Measurements from ENCODE around the gene RNASE13. TPM values are rescaled to one million over a fixed set of nuclear protein-coding genes. Genes with fewer than 3 reads are reported as not detected.
"Not testable (repeated sequence)": the region's sequence is repeated elsewhere in the genome, so short reads cannot be mapped to it uniquely, and the experiment has no call there.

Gene RNASE13
- total RNA-seq, 1 donor: not detected

GRCh38 chr14:21055432-21056117, 21.0 kb upstream of the RNASE13 start:
- no peaks in the 10 kb centered on the region for H3K27me3 ChIP-seq (ENCODE audit: insufficient read depth, low read length)

GRCh38 chr14:21054768-21055145, 20.1 kb upstream of the RNASE13 start:
- H3K4me1 ChIP-seq (ENCODE audit: insufficient read depth, low read length): no peaks in the 10 kb centered on the region
- no peaks in the 10 kb centered on the region for H3K9me3 ChIP-seq (ENCODE audit: low read depth, low read length)
- no peaks in the 10 kb centered on the region for H3K27me3 ChIP-seq (ENCODE audit: insufficient read depth, low read length)
- H3K4me3 ChIP-seq (ENCODE audit: low read length): no peak overlapping the region

More at GRCh38 chr14:21055432-21056117, 21.0 kb upstream of the RNASE13 start:
- H3K4me1 ChIP-seq (ENCODE audit: insufficient read depth, low read length): no peaks in the 10 kb centered on the region
- H3K4me3 ChIP-seq (ENCODE audit: low read length): no peak overlapping the region
- H3K9me3 ChIP-seq (ENCODE audit: low read depth, low read length): no peaks in the 10 kb centered on the region

GRCh38 chr14:21054123-21054767, 19.6 kb upstream of the RNASE13 start:
- no peaks in the 10 kb centered on the region for H3K9me3 ChIP-seq (ENCODE audit: low read depth, low read length)

DNA sequence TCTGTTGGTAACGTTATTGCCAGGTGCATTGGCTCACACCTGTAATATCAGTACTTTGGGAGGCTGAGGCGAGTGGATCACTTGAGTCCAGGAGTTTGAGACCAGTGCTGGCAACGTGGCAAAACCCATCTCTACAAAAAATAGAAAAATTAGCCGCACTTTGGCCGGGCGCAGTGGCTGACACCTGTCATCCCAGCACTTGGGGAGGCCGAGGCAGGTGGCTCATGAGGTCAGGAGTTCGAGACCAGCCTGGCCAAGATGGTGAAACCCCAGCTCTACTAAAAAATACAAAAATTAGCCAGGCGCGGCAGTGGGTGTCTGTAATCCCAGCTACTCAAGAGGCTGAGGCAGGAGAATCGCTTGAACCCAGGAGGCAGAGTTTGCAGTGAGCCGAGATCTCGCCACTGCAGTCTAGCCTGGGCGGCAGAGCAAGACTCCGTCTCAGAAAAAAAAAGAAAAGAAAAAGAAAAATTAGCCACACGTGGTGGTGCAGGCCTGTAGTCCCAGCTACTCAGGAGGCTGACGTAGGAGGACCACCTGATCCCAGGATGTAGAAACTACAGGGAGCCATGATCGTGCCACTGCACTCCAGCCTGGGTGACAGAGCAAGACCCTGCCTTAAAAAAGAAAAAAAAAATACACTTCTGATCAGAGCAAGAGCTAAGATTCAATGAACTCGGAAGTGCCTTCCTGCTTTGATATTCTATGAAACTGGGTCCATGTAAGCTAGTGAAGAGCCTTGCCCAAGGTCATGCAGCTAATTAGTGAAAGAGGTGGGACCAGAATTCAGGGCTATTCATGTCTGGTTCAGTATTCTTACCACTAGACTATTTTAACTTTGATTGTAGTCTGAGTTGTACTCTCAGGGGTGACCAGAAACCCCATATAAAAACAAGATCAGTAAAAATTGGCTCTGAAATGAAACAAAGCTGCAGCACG, 18.8 kb upstream of the RNASE13 start:
- Histone ChIP-seq H3K27me3 (ENCODE audit: insufficient read depth, low read length) (no peaks in the 10 kb centered on the region), H3K9me3 (ENCODE audit: low read depth, low read length) (no peaks in the 10 kb centered on the region), H3K4me1 (ENCODE audit: insufficient read depth, low read length) (no peaks in the 10 kb centered on the region), H3K4me3 (ENCODE audit: low read length) (no peak overlapping the region)

More at GRCh38 chr14:21054123-21054767, 19.6 kb upstream of the RNASE13 start:
- Histone ChIP-seq H3K27me3 (ENCODE audit: insufficient read depth, low read length) (no peaks in the 10 kb centered on the region), H3K4me1 (ENCODE audit: insufficient read depth, low read length) (no peaks in the 10 kb centered on the region), H3K4me3 (ENCODE audit: low read length) (no peak overlapping the region)

DNA sequence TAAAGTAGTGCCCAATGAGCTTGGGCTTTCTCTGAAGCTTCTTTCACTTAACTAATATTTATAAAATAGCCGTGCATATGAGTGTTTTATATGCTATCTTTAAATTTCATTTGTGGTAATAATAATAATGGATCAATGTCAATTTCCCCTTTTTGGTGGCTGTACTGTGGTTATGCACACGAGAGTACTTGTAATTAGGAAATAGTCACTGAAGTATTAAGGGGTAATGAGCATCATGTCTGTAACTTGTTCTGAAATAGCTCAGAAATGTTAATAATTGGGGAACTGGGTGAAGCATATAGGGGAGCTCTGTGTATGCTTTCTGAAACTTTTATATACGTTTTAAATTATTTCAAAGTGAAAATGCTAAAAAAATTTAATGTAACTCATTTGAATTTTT, 16.0 kb upstream of the RNASE13 start:
- no peaks in the 10 kb centered on the region for H3K27me3 ChIP-seq (ENCODE audit: insufficient read depth, low read length)
- no peak overlapping the region for H3K4me3 ChIP-seq (ENCODE audit: low read length)
- H3K9me3 ChIP-seq (ENCODE audit: low read depth, low read length): no peaks in the 10 kb centered on the region
- H3K4me1 ChIP-seq (ENCODE audit: insufficient read depth, low read length): no peaks in the 10 kb centered on the region

DNA sequence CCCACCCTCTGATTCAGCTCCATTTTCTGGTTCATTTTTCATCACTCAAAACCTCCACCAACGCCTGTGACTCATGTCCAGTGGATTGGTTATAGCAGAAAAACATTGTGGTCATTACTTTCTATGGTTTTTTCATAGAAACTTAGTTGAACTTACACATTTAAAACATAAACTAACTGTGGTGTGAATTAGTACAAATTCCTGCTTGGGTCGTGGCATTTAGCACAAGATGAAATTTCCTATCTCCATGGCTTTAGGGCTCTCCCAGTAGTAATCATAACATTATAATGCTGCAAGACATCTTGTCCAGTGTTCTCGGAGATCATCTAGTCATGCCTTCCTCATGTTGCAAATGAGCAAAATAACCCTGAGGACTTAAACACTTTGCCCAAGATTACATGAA, 14.7 kb upstream of the RNASE13 start:
- H3K9me3 ChIP-seq (ENCODE audit: low read depth, low read length): no peaks in the 10 kb centered on the region
- H3K27me3 ChIP-seq (ENCODE audit: insufficient read depth, low read length): no peaks in the 10 kb centered on the region
- H3K4me1 ChIP-seq (ENCODE audit: insufficient read depth, low read length): no peaks in the 10 kb centered on the region
- no peak overlapping the region for H3K4me3 ChIP-seq (ENCODE audit: low read length)

- Histone ChIP-seq H3K9me3 (ENCODE audit: low read depth, low read length) (no peaks in the 10 kb centered on the region), H3K4me3 (ENCODE audit: low read length) (no peak overlapping the region), H3K27me3 (ENCODE audit: insufficient read depth, low read length) (no peaks in the 10 kb centered on the region), H3K4me1 (ENCODE audit: insufficient read depth, low read length) (no peaks in the 10 kb centered on the region)
Observed at GRCh38 chr14:21048638-21049037, 14.0 kb upstream of the RNASE13 start.

DNA sequence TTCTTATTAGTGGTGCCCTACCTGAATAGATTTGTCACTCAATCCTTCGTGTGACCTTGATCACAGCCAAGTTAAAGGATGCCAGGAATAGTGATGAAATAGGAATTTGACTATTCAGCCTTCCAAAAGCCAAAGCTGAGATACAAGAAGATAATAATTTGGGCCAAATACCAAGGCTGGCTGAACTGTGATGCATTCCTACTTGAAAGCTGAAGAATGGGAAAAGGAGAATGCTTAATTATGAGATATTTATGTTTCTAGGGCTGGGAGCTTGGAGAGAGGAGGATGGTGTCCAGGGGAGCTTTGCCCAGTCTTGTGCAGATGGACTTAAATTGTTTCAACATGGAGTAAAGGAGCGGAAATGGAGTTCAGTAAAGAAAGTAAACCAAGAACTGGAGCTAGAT, 12.8 kb upstream of the RNASE13 start:
- no peaks in the 10 kb centered on the region for H3K27me3 ChIP-seq (ENCODE audit: insufficient read depth, low read length)
- H3K4me3 ChIP-seq (ENCODE audit: low read length): no peak overlapping the region
- no peaks in the 10 kb centered on the region for H3K4me1 ChIP-seq (ENCODE audit: insufficient read depth, low read length)
- no peaks in the 10 kb centered on the region for H3K9me3 ChIP-seq (ENCODE audit: low read depth, low read length)

DNA sequence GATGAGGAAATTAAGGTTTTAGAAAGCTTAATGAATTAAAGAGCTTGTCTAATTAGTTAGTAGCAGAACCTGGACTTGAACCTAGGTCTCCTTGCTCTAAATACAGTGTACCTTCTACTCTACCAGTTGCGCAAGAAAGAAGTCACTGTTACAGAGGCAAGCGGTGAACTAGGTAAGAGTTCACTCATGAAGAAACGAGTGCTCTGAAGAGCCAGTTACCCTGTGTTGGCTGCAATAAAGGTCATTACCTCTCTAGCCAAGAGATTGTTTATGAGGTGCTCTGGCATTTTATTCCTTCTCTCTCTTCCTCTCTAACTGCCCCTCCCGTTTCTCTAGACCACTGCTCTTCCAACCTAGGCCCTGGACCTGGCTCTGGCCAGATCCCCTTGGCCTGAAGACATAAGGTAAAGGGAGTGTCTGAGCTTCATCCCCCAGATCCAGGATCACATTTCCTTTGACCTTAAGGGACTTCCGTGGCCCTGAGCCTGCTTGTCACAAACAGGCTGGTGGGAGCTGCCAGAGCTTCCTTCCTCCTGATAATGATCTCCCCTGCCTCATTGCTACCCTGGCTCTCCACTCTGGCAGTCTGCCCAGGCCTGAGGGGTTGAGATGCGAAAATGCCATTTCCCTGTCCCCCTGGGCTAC, 9.5 kb upstream of the RNASE13 start:
- Histone ChIP-seq H3K4me3 (ENCODE audit: low read length) (no peak overlapping the region), H3K9me3 (ENCODE audit: low read depth, low read length) (no peaks in the 10 kb centered on the region), H3K27me3 (ENCODE audit: insufficient read depth, low read length) (no peaks in the 10 kb centered on the region), H3K4me1 (ENCODE audit: insufficient read depth, low read length) (no peaks in the 10 kb centered on the region)

DNA sequence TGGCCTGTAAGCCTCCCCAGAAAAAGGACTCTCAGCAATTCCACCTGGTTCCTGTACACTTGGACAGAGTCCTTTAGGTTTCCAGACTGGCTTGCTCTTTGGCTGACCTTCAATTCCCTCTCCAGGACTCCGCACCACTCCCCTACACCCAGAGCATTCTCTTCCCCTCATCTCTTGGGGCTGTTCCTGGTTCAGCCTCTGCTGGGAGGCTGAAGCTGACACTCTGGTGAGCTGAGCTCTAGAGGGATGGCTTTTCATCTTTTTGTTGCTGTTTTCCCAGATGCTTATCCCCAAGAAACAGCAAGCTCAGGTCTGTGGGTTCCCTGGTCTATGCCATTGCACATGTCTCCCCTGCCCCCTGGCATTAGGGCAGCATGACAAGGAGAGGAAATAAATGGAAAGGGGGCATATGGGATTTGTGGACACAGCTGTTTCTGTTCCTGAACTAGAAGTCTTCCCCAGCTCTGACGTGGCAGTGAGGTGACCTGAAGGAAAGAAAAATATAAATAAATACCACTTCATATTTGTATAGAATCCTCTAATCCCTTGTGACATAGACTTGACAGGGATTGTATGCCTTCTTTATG, 8.9 kb upstream of the RNASE13 start:
- Histone ChIP-seq H3K4me1 (ENCODE audit: insufficient read depth, low read length) (no peaks in the 10 kb centered on the region), H3K27me3 (ENCODE audit: insufficient read depth, low read length) (no peaks in the 10 kb centered on the region), H3K4me3 (ENCODE audit: low read length) (no peak overlapping the region), H3K9me3 (ENCODE audit: low read depth, low read length) (no peaks in the 10 kb centered on the region)

GRCh38 chr14:21042918-21043317, 8.3 kb upstream of the RNASE13 start:
- no peaks in the 10 kb centered on the region for H3K4me1 ChIP-seq (ENCODE audit: insufficient read depth, low read length)
- no peak overlapping the region for H3K4me3 ChIP-seq (ENCODE audit: low read length)
- no peaks in the 10 kb centered on the region for H3K9me3 ChIP-seq (ENCODE audit: low read depth, low read length)
- no peaks in the 10 kb centered on the region for H3K27me3 ChIP-seq (ENCODE audit: insufficient read depth, low read length)

DNA sequence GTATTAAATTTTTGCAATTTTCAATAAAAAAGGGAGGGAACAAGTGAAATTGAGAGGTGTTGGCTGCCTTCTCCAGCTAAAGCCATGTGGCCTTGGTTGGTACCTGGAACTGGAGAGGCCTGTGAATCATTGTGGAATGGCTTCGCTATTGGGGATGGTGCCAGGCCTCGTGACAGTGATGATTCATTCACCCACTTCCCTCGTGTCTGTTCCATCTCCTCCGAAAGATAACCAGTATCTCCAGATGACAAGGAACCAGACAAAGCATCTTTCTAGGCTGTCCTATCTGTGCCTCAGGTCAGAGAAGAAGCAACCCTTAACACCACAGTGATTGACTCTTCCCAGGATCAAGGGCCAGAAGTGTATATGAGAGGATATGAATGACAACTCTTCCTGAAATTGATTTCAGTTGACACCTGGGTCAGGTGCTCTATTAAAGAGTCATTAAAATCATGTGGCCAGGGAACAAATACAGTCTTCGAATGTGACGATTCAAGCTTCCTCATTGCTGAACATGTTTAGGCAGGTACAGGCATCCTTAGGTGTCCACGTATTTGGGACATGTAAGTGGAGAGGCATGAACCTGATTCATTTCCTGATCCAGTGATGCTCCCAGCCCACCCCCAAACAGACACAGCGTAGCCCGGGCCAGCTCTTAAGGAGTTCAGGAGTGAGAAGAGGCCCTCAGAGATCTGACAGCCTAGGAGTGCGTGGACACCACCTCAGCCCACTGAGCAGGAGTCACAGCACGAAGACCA, 7.2 kb upstream of the RNASE13 start, which contains the start of gene RNASE7:
Gene RNASE7, plus strand, starts transcription at position 687 of the 758 bp plus-strand sequence. CDS start 631 bp downstream, outside the sequence.
- H3K9me3 ChIP-seq (ENCODE audit: low read depth, low read length): no peaks in the 10 kb centered on the region
- H3K4me1 ChIP-seq (ENCODE audit: insufficient read depth, low read length): no peaks in the 10 kb centered on the region
- no peak within 1 kb of the TSS for H3K4me3 ChIP-seq (ENCODE audit: low read length)
- H3K27me3 ChIP-seq (ENCODE audit: insufficient read depth, low read length): no peaks in the 10 kb centered on the region

GRCh38 chr14:21040941-21041340, 6.3 kb upstream of the RNASE13 start:
- H3K4me1 ChIP-seq (ENCODE audit: insufficient read depth, low read length); H3K27me3 ChIP-seq (ENCODE audit: insufficient read depth, low read length); H3K9me3 ChIP-seq (ENCODE audit: low read depth, low read length); H3K4me3 ChIP-seq (ENCODE audit: low read length): not testable (repeated sequence)

DNA sequence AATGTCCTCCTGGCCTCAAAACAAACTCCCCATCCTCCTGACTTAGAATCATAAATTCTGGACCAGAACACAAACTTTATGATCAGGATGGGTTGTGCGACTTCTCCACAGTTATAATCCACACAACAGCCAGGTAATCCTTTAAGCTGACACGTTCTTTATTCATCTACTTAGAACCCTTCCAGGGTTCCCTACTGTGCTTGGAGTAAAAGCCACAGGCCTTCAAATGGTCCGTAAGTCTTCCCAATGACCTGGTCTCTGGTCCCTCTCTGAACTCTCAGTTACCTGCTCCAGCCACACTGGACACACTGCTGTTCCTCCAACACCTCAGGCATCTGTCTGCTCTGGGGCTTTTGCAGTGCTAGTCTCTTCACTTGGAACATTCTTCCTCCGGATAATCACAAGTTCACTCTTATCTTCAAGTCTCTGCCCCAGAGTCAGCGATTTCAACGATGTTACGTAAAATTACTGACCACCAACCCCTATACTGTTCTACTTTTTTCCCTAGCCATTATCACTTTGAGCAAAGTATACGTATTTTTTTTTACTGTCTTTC, 5.8 kb upstream of the RNASE13 start:
- Histone ChIP-seq H3K9me3 (ENCODE audit: low read depth, low read length) (no peaks in the 10 kb centered on the region), H3K4me1 (ENCODE audit: insufficient read depth, low read length) (no peaks in the 10 kb centered on the region), H3K4me3 (ENCODE audit: low read length) (no peak overlapping the region), H3K27me3 (ENCODE audit: insufficient read depth, low read length) (no peaks in the 10 kb centered on the region)
